NCI-H2196 (cell line): ENCODE results near the gene OPCML.
"Not testable (repeated sequence)": the region's sequence is repeated elsewhere in the genome, so short reads cannot be mapped to it uniquely, and the experiment has no call there.

Experiments used
- DNase-seq: peaks from one replicate; lab custom pipeline; 2025; ENCODE audit not compliant: unreplicated experiment; lab: John Stamatoyannopoulos, UW

OPCML gene

DNA sequence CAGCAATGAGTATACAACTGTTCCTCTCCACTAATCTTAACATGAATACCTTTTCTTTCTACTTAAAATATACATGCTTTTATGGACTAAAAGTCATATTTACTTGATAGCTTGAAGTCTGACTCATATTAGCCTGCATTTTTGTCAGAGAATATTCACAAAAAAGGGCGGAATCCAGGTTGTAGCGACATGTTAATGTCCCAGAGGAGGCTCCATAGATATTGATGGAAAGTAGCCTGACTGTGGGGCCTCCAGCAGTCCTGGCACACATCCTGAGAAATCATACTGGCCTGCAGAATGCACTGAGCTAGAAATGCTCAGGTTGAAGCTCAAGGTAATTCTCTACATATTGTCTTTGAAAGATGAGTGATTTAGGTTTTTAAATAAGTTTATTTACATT, 1110.7 kb downstream of the OPCML start:
- no peak for DNase-seq

DNA sequence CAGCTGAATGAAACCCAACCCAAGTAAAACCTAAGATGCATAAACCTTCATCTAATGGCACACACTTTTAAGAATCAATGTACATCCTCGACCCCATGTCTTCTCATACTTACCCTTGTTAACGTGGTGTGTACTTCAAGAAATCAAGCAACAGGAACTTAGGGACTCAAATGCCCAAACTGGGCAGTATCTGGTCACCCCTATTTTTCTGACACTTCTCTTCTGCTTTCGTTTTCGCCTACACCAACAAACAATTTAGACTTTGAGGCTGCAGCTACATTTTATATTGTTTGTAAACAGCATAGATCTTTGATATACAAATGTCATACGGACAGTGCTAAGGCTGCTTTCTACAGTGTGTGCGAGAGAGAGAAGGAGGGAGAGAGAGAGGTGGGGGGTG, 1117.8 kb downstream of the OPCML start:
- no peak for DNase-seq

DNA sequence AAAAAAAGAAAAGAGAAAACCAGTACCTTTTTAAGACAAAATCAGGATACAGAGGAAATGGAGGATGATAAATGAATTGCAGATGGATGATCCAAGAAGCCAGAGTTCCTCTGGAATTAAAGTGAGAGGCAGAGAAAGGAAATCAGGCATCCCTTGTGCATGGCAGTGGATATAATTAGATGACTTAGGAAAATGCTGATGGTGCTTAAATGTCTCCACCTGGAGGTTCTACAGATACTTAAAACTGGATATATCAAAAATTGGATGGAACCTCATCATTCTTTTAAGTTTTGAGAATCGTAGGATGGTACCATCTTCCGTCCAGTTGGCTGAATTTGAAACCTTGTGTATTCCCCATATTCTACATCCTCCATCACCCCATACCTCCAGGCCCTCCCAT, 1121.9 kb downstream of the OPCML start:
- DNase-seq = no peak

DNA sequence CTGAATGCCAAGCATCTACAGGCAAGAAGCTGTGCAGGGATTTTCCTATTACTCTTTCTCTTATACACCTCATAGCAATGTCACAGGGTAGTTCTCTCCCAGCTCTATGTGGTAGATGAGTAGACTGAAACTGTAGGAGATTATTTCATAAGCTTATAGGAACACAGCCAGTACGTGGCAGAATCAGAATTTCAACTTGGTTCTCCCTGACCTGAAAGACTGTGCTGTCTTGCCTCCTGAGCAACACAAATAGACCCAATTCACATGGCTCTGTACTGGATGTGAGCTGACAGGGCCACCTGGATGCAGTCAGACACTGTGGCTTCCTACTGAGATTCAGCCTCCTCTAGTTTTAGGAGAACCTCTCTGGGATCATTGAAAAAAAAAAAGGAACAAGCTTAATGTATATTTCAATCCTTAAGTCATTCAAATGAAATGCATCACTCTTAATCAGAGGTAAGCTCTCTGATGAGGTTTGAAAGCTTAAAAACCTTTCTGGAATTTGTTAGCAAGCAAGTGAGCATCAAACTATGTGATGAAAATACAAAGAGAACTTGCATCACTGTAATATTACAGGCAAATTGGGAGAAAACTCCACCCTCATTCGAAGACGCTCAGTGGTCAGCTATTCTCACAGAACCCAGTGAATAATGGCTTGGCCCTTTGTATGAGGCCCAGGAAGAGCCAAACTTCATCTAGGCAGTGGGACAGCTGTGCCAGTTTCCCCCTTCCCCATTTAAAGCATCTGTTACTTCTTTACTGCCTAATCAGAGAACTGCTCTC, 1122.5 kb downstream of the OPCML start:
- DNase-seq = no peak

DNA sequence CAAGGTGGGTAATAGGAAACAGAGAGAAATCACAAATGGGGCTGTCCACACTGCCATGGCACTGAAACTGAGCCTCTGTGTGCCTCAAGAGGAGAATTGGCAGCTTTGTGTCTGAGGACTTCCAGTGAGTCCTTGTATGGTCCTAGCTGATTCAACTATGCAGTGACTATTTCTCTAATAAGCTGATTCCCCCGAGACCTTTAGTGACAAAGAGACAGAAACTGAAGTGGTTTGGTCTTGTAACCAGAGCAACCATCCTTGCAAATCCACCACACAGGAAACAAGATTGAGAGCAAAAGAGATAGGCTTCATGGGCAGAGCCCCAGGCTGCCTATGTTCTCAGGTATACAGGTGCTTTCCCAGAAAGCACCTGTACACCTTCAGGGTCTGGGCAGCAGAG, 1123.4 kb downstream of the OPCML start:
- DNase-seq = no peak

DNA sequence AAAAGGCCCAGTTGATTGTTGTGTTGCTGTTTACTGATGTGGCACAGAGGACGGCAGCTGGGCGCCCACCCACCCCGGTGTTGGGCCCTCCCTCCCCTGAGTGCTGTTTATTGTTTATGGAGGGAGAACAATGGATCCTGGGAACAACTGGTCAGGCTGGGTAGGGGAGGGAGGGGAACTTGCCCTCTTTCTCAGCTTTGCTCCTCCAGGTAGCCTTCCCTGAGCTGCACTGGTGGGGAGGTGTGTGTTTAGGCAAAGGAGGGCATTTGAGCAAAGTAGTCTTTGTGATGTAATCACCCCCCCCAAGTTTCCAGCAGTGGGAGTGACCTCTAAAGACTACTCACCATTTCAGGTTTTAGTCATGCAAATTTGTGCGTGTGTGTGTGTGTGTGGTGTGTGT, 1126.6 kb downstream of the OPCML start:
- no peak for DNase-seq

DNA sequence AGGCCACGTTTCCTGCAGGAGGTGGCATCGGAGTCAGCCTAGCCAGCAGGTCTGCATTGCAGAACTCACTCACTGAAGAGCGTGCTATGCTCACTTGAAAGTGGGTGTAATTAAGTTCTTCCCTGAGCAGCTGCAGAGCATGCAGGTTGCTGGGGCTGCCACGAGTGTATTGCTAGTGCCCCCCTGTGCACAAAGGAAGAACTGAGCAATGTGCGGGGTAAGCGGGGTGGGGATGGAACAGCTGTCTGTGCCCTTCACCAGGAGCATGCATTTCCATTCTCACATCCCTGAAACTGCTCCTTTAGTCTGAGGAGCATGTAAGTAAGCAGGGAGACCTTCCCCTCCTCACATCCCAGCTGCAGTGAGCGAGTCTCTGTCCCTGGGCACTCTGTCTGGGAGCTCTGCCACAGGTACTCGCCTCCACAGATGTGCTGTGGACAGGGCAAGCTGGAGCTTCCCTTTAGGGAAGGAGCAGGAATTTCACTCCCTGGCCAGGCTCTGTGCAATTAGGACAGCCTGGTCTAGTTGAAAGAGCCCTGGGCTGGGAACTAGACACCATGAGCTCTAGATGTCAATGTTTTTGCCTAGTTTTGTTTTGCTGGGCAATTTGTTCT, 1130.1 kb downstream of the OPCML start:
- no peak for DNase-seq

DNA sequence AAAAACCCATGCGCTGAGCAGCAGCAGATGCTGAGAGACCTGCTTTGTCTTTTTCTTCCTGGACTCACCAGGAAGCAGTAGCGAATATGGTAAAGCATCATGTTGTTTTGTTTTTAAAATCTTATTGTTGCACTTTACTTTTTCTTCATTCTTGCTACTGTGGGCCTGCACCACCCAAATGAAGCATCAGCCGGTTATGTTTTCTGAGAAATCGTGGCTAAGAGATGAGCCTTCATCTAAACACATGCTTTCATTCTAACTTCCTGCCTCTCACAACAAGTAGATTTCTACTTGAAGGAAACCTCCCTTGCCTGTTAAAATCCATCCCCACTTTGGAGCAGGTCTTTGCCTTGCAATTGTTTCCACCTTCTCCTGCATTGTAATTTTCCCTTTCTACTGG, 1136.0 kb downstream of the OPCML start:
- DNase-seq = no peak

DNA sequence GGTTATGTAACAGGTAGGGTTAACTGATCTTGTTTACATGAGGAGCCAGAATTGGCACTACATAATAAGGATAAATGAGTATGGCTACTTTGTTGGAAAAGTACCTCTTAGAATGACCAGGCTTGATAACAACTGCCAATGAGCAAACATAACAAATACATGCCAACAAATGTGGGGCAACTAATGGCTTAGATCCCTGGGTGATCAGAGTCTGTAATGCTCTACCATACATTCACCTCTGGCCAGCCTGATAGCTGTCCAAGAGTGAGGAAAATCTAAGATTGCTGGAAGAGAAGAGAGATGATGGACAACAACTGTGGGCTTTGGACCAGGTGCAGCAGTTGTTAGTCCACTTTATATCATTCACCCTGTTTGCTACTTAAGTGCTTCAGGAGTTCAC, 1136.9 kb downstream of the OPCML start:
- no peak for DNase-seq

DNA sequence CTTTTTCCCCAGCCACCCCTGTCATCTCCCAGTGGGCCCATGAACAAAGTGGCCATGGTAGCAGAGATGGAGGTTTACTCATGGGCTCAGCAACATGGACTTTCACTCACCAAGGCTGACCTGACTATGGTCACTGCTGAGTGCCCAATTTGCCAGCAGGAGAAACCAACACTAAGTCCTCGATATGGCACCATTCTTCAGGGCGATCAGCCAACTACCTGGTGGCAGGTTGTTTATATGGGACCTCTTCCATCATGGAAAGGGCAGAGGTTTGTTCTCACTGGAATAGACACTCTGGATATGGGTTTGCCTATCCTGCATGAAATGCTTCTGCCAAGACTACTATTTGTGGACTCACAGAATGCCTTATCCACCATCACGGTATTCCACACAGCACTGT, 1152.8 kb downstream of the OPCML start:
- no peak for DNase-seq

DNA sequence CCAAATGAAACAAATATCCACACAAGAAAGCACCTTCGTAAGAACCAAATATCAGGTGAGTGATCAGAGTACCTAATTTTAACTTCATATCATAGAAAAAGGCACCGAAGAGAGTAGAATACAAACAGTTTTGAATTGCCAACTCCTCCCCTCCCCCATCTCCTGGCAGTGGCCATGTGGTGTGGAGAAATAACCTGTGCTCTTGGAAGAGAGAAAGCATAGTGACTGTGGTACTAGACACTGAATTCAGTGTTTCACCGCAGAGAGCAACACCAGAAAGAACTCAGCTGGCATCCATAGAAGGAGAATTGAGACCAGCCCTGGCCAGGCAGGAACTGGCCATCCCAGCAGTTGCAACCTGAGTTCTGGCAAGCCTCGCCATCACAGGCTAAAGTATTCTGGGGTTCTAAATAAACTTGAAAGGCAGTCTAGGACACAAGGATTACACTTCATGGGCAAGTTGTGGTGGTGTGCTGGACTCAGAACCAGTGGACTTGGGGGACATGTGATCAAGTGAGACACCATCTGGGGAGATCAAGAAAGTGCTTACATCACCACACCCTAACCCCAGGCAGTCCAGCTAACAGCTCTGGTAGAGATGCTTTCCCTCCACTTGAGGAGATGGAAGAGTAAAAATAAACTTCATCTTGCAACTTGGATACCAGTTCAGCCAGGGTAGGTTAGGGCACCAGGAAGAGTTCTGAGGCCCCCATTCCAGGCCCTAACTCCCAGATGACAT, 1158.7 kb downstream of the OPCML start:
- DNase-seq = no peak

DNA sequence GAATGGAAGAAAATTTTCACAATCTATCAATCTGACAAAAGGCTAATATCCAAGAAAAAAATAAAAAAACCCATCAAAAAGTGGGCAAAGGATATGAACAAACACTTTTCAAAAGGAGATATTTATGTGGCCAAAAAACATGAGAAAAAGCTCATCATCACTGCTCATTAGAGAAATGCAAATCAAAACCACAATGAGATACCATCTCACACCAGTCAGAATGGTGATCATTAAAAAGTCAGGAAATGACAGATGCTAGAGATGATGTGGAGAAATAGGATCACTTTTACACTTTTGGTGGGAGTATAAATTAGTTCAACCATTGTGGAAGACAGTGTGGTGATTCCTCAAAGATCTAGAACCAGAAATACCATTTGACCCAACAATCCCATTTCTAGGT, 1162.2 kb downstream of the OPCML start:
- not testable (repeated sequence) for DNase-seq

DNA sequence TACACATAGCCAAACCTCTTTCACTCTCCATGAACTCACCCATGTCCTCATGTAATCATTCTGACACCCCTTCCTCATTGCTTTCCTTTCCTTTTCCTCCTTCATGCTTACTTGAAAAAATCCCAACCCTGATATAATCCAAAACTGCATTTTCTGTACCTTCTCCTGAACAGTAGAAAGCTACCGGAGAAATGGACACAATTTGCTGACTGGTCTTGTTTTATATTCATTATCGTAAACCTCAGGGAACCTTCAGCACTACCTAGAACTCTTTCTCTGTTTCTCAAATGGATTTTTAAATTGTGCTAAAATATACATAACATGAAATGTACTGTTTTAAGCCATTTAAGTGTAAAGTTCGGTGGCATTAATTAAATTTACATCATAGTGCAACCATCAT, 1165.0 kb downstream of the OPCML start:
- DNase-seq = no peak

DNA sequence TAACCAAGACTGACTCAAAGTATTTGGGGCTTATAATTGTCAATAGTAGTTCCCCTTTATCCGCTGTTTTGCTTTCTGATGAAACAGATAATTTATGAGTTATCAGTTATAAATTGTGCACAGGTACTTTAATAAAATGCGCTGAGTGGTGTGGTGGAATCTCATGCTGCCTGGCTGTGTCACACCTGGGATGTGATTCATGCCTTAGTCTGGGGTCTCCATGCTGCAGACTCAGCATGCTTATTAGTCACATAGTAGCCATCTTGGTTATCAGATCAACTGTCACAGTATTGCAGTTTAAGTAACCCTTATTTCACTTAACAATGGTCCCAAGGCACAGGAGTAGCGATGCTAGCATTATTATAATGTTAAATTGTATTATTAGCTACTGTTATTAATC, 1166.7 kb downstream of the OPCML start:
- no peak for DNase-seq
